Hematopoietic multipotent progenitor cell treated with erythropoietin and hydrocortisone succinate and interleukin-3 and kit ligand, for 4 days (in vitro differentiated cells): ENCODE measurements around the gene PARP8.
"Not testable (repeated sequence)": the region's sequence is repeated elsewhere in the genome, so short reads cannot be mapped to it uniquely, and the experiment has no call there.

ENCODE experiments used
- DNase-seq: peaks from one replicate; pipeline ENCODE4 v3.0.0-alpha.2; 2015

PARP8 gene

GRCh38 chr5:50687548-50687947 lies 21.1 kb downstream of the PARP8 start:
- no peak for DNase-seq

DNA sequence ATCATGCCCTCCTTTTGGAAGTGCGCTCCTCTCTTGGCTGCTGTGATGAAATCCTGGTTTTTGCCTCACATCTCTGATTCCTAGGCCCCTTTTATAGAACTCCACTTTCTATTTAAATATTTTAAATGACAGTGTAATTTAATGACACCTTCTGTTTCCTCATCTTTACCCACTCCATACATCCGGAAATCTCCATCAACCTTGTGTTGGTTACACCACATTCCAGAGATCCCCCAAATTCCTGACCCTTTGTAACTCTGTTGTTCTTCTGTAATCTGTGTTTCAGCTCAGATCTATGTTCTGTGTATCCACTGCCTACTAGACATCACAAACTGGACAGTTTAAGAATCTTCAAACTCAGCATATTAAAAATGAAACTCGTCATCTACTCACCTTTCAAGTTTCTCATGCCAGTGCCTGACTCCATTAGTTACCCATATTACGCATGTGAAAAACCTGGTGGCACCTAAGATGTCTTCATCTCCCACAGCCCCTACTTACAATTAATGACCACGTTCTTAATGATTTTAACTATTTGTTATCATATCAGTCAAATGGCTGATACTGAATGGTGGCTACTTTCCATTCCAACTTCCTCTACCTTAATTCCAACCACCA lies 25.1 kb downstream of the PARP8 start:
- no peak for DNase-seq

- peak; percentile 41 for DNase-seq
These were observed 27.7 kb downstream of the PARP8 start for GRCh38 chr5:50694027-50694590.

- not testable (repeated sequence) for DNase-seq
These were observed 28.2 kb downstream of the PARP8 start for GRCh38 chr5:50694626-50695025.

- DNase-seq, result no peak
These were observed 31.3 kb downstream of the PARP8 start for GRCh38 chr5:50697739-50698138.

DNA sequence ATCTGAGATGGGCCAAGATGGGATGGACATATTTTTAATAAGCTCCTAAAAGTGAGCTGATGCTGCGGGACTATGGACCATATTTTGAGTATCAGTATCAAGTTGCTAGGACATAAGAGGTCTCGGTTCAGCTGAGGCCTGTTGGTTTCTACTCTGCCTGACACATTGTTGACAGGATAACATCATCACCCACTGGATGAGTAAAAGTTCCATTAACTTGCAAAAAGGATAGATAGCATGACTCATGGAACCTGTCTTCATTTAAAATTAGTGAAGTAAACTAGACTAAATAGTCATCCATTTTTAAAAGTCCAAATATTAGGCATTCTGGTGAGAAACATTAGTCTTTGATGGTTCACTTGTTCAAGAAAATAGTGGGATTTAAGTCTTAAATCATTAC lies 33.3 kb downstream of the PARP8 start:
- no peak for DNase-seq

DNA sequence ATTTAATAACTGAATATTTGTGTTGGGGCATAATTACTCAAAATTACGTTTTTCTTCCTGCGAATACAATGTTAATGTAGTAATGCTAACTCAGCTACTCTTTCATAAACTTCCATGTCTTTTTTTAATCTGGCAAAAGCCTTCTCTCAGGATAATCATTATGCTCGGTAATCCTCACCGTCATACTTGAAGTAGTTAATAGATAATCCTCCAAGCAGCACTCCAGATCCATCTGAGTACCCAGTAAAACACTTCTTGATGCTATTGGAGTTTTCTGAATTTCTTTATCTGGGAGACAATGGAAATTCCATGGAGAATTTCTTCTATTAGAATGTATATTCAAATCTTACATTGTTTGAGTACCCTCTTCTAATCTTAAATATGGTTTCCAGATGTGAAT lies 34.3 kb downstream of the PARP8 start:
- no peak for DNase-seq

DNA sequence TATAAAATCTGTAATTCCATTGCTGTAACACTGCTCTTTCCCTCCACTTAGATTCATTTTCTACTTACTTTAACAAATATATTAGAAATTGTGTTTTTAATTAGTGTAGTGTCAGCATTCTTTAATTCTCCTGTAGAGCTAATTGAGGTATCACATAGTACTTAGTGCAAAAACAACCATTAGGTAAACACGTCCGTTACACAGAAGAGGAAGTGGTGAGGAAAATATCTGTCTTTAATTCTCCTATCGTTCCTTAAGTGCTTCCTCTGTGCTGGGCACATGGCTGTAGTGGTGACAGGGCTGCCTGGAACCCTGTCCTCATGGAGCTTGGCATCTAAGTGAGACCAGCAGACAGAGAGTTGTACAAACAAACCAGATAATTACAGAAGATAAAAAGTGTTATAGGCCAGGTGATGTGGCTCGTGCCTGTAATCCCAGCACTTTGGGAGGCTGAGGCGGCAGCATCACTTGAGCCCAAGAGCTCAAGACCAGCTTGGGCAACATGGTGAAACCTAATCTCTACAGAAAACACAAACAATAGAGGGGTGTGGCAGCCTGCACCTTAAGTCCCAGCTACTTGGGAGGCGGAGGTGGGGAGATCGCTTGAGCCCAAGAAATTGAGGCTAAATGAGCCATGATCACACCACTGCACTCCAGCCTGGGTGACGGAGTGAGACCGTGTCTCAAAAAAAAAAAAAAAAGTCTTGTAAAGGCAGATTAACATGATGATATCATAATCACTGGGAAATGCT lies 36.4 kb downstream of the PARP8 start:
- DNase-seq, result peak; percentile 53

DNA sequence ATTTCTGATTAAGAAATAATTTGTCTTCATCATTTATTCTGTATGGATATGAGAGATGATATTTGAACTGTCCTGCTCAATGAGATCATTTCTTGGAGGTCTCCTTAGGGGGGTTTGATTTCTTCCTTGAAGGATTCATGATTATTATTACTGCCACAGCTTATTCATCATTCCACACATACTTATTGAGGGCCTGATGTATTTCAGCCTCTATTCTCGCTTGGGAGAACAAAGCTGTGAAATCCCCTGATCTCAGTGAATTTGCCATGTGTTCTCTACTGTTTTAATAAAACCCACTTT lies 36.9 kb downstream of the PARP8 start:
- no peak for DNase-seq

- no peak for DNase-seq
These were observed 38.3 kb downstream of the PARP8 start for GRCh38 chr5:50704730-50705129.

GRCh38 chr5:50709471-50709870 lies 43.0 kb downstream of the PARP8 start:
- DNase-seq, result peak; percentile 17

DNA sequence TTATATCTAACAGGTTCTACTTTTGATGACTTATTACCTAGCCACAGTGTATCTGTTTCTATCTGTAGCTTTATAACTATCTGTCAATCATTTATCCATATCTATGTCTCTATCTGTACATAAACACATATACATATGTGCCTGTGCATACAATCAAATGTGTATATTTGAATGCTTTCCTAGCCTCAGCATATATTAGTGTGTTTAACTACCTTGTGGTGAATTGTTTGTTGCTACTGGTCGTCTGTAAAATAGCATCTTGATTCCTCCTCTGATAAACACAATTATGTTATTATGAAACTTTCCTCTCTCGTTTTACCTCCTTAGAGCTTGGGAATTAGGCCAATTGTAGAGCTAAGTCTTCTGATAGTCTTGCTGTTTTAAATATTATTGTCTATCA lies 44.4 kb downstream of the PARP8 start:
- DNase-seq, result no peak

GRCh38 chr5:50711280-50711679 lies 44.8 kb downstream of the PARP8 start:
- peak; percentile 74 for DNase-seq

DNA sequence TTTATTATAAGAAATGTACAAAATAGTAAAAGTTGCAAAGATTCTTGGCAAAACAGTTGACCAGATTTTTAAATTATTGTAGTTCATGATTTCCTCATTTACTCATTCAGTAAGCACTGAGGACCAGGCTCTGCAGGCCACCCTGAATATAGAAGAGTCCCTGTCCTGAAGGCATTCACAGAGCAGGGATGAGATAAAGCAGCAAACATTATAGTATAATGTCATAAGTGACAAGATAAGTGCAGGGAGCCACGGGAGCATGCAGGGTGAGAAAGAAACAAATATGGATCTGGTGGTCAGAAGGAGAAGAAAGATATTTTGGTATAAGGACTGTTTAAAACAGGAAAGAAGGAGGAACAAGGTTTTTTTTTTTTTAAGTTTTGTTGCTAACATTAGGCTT lies 46.0 kb downstream of the PARP8 start:
- DNase-seq, result peak; percentile 15

DNA sequence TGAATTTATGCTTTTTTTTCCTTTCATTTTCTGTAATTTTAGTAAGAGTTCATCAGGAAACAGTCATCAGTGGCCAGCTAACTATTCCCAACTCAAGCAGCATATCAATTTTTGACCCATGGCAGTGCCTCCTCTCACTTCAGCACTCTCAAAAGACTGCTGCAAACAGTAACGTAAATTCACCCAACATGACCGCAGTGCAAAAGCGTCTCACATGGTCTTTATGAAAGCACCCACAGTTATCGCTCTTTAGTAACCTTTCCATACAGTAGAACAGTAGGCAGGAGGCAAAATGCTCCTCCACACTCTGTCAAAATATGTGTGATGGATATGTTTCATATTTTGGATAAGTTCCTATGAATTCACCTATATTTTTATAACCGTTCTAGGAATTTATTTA lies 48.6 kb downstream of the PARP8 start:
- peak; percentile 10 for DNase-seq

- DNase-seq, result no peak
These were observed 49.7 kb downstream of the PARP8 start for GRCh38 chr5:50716134-50716533.

GRCh38 chr5:50717651-50718050 lies 51.2 kb downstream of the PARP8 start:
- peak; percentile 12 for DNase-seq

- peak; percentile 15 for DNase-seq
These were observed 53.7 kb downstream of the PARP8 start for GRCh38 chr5:50720061-50720710.

GRCh38 chr5:50722223-50722622 lies 55.8 kb downstream of the PARP8 start:
- DNase-seq, result no peak

GRCh38 chr5:50724262-50724661 lies 57.8 kb downstream of the PARP8 start:
- peak; percentile 13 for DNase-seq

DNA sequence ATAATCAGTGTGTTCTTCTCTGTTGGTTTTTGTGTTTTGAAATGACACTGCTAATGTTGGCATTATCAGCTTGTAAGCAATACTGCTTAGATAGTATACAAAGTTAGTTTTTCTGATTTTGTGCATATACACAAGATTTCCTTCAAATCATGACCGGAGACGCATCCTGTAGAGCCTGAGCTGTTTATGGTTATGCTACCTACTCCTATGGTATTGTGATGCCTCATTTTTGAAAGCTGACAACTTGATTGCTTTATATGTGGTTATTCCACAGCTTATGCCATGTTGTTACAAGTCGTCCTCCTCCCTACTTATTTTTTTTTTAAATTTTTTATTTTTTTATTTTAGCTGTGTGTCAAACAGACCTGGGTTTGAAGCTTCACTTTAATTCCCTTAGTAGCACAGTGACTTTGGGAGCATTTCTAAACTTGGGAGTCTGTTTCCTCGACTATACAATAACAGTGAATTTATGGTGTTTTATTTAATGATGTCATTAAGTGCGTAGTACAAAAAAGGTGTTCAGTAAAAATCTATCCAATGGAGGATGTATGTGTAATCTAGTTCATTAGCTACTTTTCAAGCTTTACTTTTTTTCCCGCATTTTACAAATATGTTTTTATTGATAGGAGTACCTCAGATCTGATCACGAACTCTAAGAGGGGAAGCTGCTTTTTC lies 59.5 kb downstream of the PARP8 start:
- DNase-seq, result no peak

- no peak for DNase-seq
These were observed 60.2 kb downstream of the PARP8 start for GRCh38 chr5:50726475-50727148.

DNA sequence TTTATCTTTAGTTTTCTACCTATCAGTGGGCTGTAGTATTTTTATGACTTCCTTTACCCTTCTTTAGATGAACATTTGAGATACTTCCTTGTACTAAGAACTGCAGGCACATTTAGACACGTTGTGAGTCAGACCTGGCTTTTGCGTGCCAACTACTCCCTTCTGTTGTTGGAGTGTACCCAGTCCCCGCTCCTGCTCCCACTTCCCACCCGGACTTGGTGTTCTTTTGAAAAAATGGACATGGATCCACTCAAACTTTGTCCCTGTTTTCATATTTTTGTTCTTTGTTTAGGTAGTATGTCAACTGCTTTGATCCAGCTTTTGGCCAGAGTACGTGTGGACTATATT lies 60.7 kb downstream of the PARP8 start:
- peak; percentile 38 for DNase-seq
